ENCODE results near the gene NTHL1.
"Not testable (repeated sequence)": the region's sequence is repeated elsewhere in the genome, so short reads cannot be mapped to it uniquely, and the experiment has no call there.

Gene NTHL1

GRCh38 chr16:2022723-2023091 lies 24.9 kb downstream of the NTHL1 start:
- ATAC-seq = peak; percentile 53
- DNase-seq = no peak
- Mint-ChIP-seq H3K9me3 (no peaks in the 10 kb centered on the region), H3K4me1 (peaks cover 51% of the 10 kb centered on the region), H3K27ac (peak overlapping the region in 1 of 2 donors; percentile 40), H3K27me3 (peaks cover 75% of the 10 kb centered on the region), H3K4me3 (peak overlapping the region; percentile 80 to 89)

GRCh38 chr16:2019921-2020831 lies 27.5 kb downstream of the NTHL1 start:
- peaks cover 44% of the 10 kb centered on the region for H3K4me1 Mint-ChIP-seq
- DNase-seq = no peak
- H3K27ac Mint-ChIP-seq = peak overlapping the region in 1 of 2 donors; percentile 59
- peaks cover 60% of the 10 kb centered on the region for H3K27me3 Mint-ChIP-seq
- peak overlapping the region; percentile 71 to 86 for H3K4me3 Mint-ChIP-seq
- no peak for ATAC-seq
- no peaks in the 10 kb centered on the region for H3K9me3 Mint-ChIP-seq

GRCh38 chr16:2019518-2019920 lies 28.1 kb downstream of the NTHL1 start, which contains the start of gene NPW:
NPW (plus strand) TSS chr16:2019785.
- H3K27ac Mint-ChIP-seq = peak within 1 kb of the TSS in 1 of 2 donors; percentile 59
- H3K4me1 Mint-ChIP-seq = peaks cover 43% of the 10 kb centered on the region
- H3K27me3 Mint-ChIP-seq = peaks cover 55% of the 10 kb centered on the region
- peak; percentile 33 for ATAC-seq
- no peaks in the 10 kb centered on the region for H3K9me3 Mint-ChIP-seq
- peak within 1 kb of the TSS; percentile 71 to 86 for H3K4me3 Mint-ChIP-seq
- DNase-seq = peak; percentile 40 to 41

- no peak overlapping the region for H3K4me3 Mint-ChIP-seq
- no peaks in the 10 kb centered on the region for H3K9me3 Mint-ChIP-seq
- no peak for ATAC-seq
- peaks cover 38% of the 10 kb centered on the region for H3K27me3 Mint-ChIP-seq
- DNase-seq = no peak
- peaks cover 17% of the 10 kb centered on the region for H3K4me1 Mint-ChIP-seq
- peak overlapping the region in 1 of 2 donors; percentile 48 for H3K27ac Mint-ChIP-seq
Measured at GRCh38 chr16:2016407-2016922, 31.2 kb downstream of the NTHL1 start.

GRCh38 chr16:2015947-2016208 lies 31.8 kb downstream of the NTHL1 start:
- H3K4me3 Mint-ChIP-seq = no peak overlapping the region
- no peaks in the 10 kb centered on the region for H3K9me3 Mint-ChIP-seq
- no peak for ATAC-seq
- peaks cover 11% of the 10 kb centered on the region for H3K4me1 Mint-ChIP-seq
- no peak for DNase-seq
- no peak overlapping the region for H3K27ac Mint-ChIP-seq
- peaks cover 32% of the 10 kb centered on the region for H3K27me3 Mint-ChIP-seq

GRCh38 chr16:2015117-2015946 lies 32.3 kb downstream of the NTHL1 start:
- Mint-ChIP-seq H3K27ac (peak overlapping the region; percentile 52 to 59), H3K9me3 (no peaks in the 10 kb centered on the region), H3K4me1 (peaks cover 9% of the 10 kb centered on the region), H3K4me3 (no peak overlapping the region), H3K27me3 (peaks cover 27% of the 10 kb centered on the region)
- DNase-seq (no peak), ATAC-seq (no peak)

- Mint-ChIP-seq H3K4me3 (no peak overlapping the region), H3K27ac (no peak overlapping the region), H3K9me3 (no peaks in the 10 kb centered on the region), H3K4me1 (peaks cover 11% of the 10 kb centered on the region), H3K27me3 (peaks cover 9% of the 10 kb centered on the region)
- ATAC-seq (no peak), DNase-seq (no peak)
Measured at GRCh38 chr16:2013527-2013926, 34.1 kb downstream of the NTHL1 start.

GRCh38 chr16:2011726-2012125 lies 35.9 kb downstream of the NTHL1 start:
- not testable (repeated sequence) for DNase-seq, H3K9me3 Mint-ChIP-seq, H3K27ac Mint-ChIP-seq, H3K4me3 Mint-ChIP-seq, H3K27me3 Mint-ChIP-seq, ATAC-seq
- peaks cover 29% of the 10 kb centered on the region for H3K4me1 Mint-ChIP-seq

- H3K4me3 Mint-ChIP-seq = peak within 1 kb of the TSS; percentile 96 to 97
- peak within 1 kb of the TSS; percentile 97 for H3K27ac Mint-ChIP-seq
- peaks cover 47% of the 10 kb centered on the region for H3K4me1 Mint-ChIP-seq
- DNase-seq (peak; percentile 76 to 79), ATAC-seq (peak; percentile 93)
- no peaks in the 10 kb centered on the region for H3K9me3 Mint-ChIP-seq
- no peaks in the 10 kb centered on the region for H3K27me3 Mint-ChIP-seq
Measured at GRCh38 chr16:2009791-2010510, 37.7 kb downstream of the NTHL1 start, which contains the start of gene ZNF598. ZNF598 (minus strand) TSS chr16:2009821.

GRCh38 chr16:2009164-2009711 lies 38.4 kb downstream of the NTHL1 start:
- peak overlapping the region; percentile 94 to 95 for H3K27ac Mint-ChIP-seq
- H3K9me3 Mint-ChIP-seq = no peaks in the 10 kb centered on the region
- DNase-seq = peak in 1 of 2 donors; percentile 31
- H3K4me1 Mint-ChIP-seq = peaks cover 54% of the 10 kb centered on the region
- H3K4me3 Mint-ChIP-seq = peak overlapping the region; percentile 96 to 97
- H3K27me3 Mint-ChIP-seq = no peaks in the 10 kb centered on the region
- peak; percentile 47 for ATAC-seq

GRCh38 chr16:2008631-2009163 lies 38.9 kb downstream of the NTHL1 start:
- ATAC-seq (peak; percentile 11), DNase-seq (peak; percentile 23 to 53)
- Mint-ChIP-seq H3K4me1 (peaks cover 59% of the 10 kb centered on the region), H3K27ac (peak overlapping the region; percentile 94 to 95), H3K4me3 (peak overlapping the region; percentile 96 to 97), H3K27me3 (no peaks in the 10 kb centered on the region), H3K9me3 (no peaks in the 10 kb centered on the region)

GRCh38 chr16:2008009-2008526 lies 39.6 kb downstream of the NTHL1 start:
- peak overlapping the region; percentile 96 to 97 for H3K4me3 Mint-ChIP-seq
- DNase-seq = peak; percentile 31 to 58
- H3K4me1 Mint-ChIP-seq = peaks cover 59% of the 10 kb centered on the region

GRCh38 chr16:2007081-2007836 lies 40.4 kb downstream of the NTHL1 start:
- peaks cover 59% of the 10 kb centered on the region for H3K4me1 Mint-ChIP-seq
- peak overlapping the region; percentile 94 to 95 for H3K27ac Mint-ChIP-seq
- no peaks in the 10 kb centered on the region for H3K27me3 Mint-ChIP-seq
- DNase-seq = no peak
- no peaks in the 10 kb centered on the region for H3K9me3 Mint-ChIP-seq
- ATAC-seq = no peak
- peak overlapping the region; percentile 96 to 97 for H3K4me3 Mint-ChIP-seq

More at GRCh38 chr16:2008009-2008526, 39.6 kb downstream of the NTHL1 start:
- H3K9me3 Mint-ChIP-seq = no peaks in the 10 kb centered on the region
- H3K27me3 Mint-ChIP-seq = no peaks in the 10 kb centered on the region
- peak; percentile 40 for ATAC-seq
- peak overlapping the region; percentile 94 to 95 for H3K27ac Mint-ChIP-seq

GRCh38 chr16:2006317-2006716 lies 41.3 kb downstream of the NTHL1 start:
- no peak for DNase-seq

More at GRCh38 chr16:2006317-2006716, 41.3 kb downstream of the NTHL1 start:
- H3K27me3 Mint-ChIP-seq = no peaks in the 10 kb centered on the region
- H3K9me3 Mint-ChIP-seq = no peaks in the 10 kb centered on the region
- H3K4me1 Mint-ChIP-seq = peaks cover 59% of the 10 kb centered on the region
- H3K4me3 Mint-ChIP-seq = peak overlapping the region; percentile 96 to 97
- peak overlapping the region in 1 of 2 donors; percentile 84 for H3K27ac Mint-ChIP-seq
- ATAC-seq = no peak

All from stimulated activated naive CD8-positive, alpha-beta T cell treated with anti-CD3 and anti-CD28 coated beads, Interleukin-15, amount 100 ng/mL, for 72 hours (primary cell).